ENCODE measurements around the gene RGS6.

GRCh38 chr14:72243309-72244293 is 311.4 kb downstream of the RGS6 start:
- TF ChIP-seq, protein P1, sequence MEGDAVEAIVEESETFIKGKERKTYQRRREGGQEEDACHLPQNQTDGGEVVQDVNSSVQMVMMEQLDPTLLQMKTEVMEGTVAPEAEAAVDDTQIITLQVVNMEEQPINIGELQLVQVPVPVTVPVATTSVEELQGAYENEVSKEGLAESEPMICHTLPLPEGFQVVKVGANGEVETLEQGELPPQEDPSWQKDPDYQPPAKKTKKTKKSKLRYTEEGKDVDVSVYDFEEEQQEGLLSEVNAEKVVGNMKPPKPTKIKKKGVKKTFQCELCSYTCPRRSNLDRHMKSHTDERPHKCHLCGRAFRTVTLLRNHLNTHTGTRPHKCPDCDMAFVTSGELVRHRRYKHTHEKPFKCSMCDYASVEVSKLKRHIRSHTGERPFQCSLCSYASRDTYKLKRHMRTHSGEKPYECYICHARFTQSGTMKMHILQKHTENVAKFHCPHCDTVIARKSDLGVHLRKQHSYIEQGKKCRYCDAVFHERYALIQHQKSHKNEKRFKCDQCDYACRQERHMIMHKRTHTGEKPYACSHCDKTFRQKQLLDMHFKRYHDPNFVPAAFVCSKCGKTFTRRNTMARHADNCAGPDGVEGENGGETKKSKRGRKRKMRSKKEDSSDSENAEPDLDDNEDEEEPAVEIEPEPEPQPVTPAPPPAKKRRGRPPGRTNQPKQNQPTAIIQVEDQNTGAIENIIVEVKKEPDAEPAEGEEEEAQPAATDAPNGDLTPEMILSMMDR (conservative IDR thresholded peaks at IDR 0.05; ENCODE audit: low read depth, low read length): no peak
- TF ChIP-seq POLR2A (IDR thresholded peaks at IDR 0.05; ENCODE audit: low read depth, low read length) (no peak), RFX5 (IDR thresholded peaks at IDR 0.05; ENCODE audit: low read depth, low read length) (no peak)
